Neural cell (in vitro differentiated cells): ENCODE data around the gene RRP1. TPM values are rescaled to one million over a fixed set of nuclear protein-coding genes. Genes with fewer than 3 reads are reported as not detected.

Experiments
- H2AFZ ChIP-seq: fragments of 200-600, 300-800 bp; sonication (generic), shearing (Covaris generic); 2 replicates; pipeline ENCODE4 v1.6.0; 2014; ENCODE audit warnings: low read depth, mild to moderate bottlenecking, antibody characterized with exemption, low read length, moderate library complexity
- H3F3A ChIP-seq: fragments of 200-600 bp; shearing (Covaris generic); 2 replicates; pipeline ENCODE4 v1.6.1; 2016; ENCODE audit warnings: mild to moderate bottlenecking, moderate library complexity, mixed read lengths, antibody characterized with exemption, low read length; ENCODE audit not compliant: insufficient read depth, poor library complexity, severe bottlenecking
- H3K27ac ChIP-seq: fragments of 200-600, 300-800 bp; sonication (generic), shearing (Covaris generic); 2 replicates; pipeline ENCODE4 v1.5.1; 2014; ENCODE audit warnings: mild to moderate bottlenecking, low read length, moderate library complexity
- H3K27me3 ChIP-seq: fragments of 300-800, 200-600 bp; sonication (generic), shearing (Covaris generic); 2 replicates; pipeline ENCODE4 v1.6.0; 2014; ENCODE audit warnings: mild to moderate bottlenecking, low read depth, low read length, moderate library complexity; ENCODE audit not compliant: insufficient read depth
- H3K36me3 ChIP-seq: fragments of 300-800, 200-600 bp; sonication (generic), shearing (Covaris generic); 2 replicates; pipeline ENCODE4 v1.5.1; 2014; ENCODE audit warnings: mild to moderate bottlenecking, antibody characterized with exemption, low read length, moderate library complexity; ENCODE audit not compliant: insufficient read depth
- H3K4me2 ChIP-seq: fragments of 300-800, 200-600 bp; sonication (generic), shearing (Covaris generic); 2 replicates; pipeline ENCODE4 v1.6.0; 2014; ENCODE audit warnings: mild to moderate bottlenecking, low read length
- H3K4me3 ChIP-seq: fragments of 300-800, 200-600 bp; sonication (generic), shearing (Covaris generic); 2 replicates; pipeline ENCODE4 v1.5.1; 2014; ENCODE audit warnings: mild to moderate bottlenecking, low read length, moderate library complexity
- H3K79me2 ChIP-seq: fragments of 200-600 bp; shearing (Covaris generic); replicated peaks from 2 replicates; pipeline ENCODE4 v1.6.0; 2014; ENCODE audit warnings: mild to moderate bottlenecking, low read length, moderate library complexity; ENCODE audit not compliant: insufficient read depth
- H3K9ac ChIP-seq: fragments of 300-800, 200-600 bp; sonication (generic), shearing (Covaris generic); 2 replicates; pipeline ENCODE4 v1.6.1; 2016; ENCODE audit warnings: mild to moderate bottlenecking, low read length, mixed read lengths
- H3K9me2 ChIP-seq: fragments of 200-600 bp; shearing (Covaris generic); 2 replicates; pipeline ENCODE4 v1.6.1; 2016; ENCODE audit warnings: mild to moderate bottlenecking, low read length, mixed read lengths; ENCODE audit not compliant: insufficient read depth
- H3K9me3 ChIP-seq: fragments of 200-600, 300-800 bp; sonication (generic), shearing (Covaris generic); 2 replicates; pipeline ENCODE4 v1.6.1; 2016; ENCODE audit warnings: mild to moderate bottlenecking, mixed run types, low read length, moderate library complexity, mixed read lengths
- H4K20me1 ChIP-seq: fragments of 200-600 bp; shearing (Covaris generic); 2 replicates; pipeline ENCODE4 v1.6.1; 2016; ENCODE audit warnings: mild to moderate bottlenecking, mixed run types; ENCODE audit not compliant: insufficient read depth
- EP300 ChIP-seq: fragments of 450-650 bp; conservative IDR thresholded peaks from 2 replicates; pipeline ENCODE4 v1.6.1; 2014; ENCODE audit warnings: antibody characterized with exemption, mild to moderate bottlenecking, moderate library complexity; ENCODE audit not compliant: poor library complexity, severe bottlenecking
- EZH2 ChIP-seq: fragments of 200-600, 300-800 bp; shearing (Covaris generic), sonication (generic); IDR thresholded peaks from 2 replicates; pipeline ENCODE4 v1.6.1; 2014; ENCODE audit warnings: antibody characterized with exemption, low read length, borderline replicate concordance, mild to moderate bottlenecking; ENCODE audit not compliant: insufficient read depth, poor library complexity, severe bottlenecking
- MXI1 ChIP-seq: fragments of 450-650 bp; conservative IDR thresholded peaks from 2 replicates; pipeline ENCODE4 v1.6.1; 2014; ENCODE audit warnings: antibody characterized with exemption, mild to moderate bottlenecking; ENCODE audit not compliant: poor library complexity, severe bottlenecking
- POLR2AphosphoS5 ChIP-seq: IDR thresholded peaks from 2 replicates; pipeline ENCODE4 v1.6.1; 2012
- RAD21 ChIP-seq: fragments of 450-650 bp; conservative IDR thresholded peaks from 2 replicates; pipeline ENCODE4 v1.6.1; 2014; ENCODE audit warnings: antibody characterized with exemption, mild to moderate bottlenecking, moderate library complexity
- SMC3 ChIP-seq: fragments of 450-650 bp; conservative IDR thresholded peaks from 2 replicates; pipeline ENCODE4 v1.6.1; 2014; ENCODE audit warnings: antibody characterized with exemption, mild to moderate bottlenecking, moderate library complexity; ENCODE audit not compliant: poor library complexity
- TAF1 ChIP-seq: IDR thresholded peaks from 2 replicates; pipeline ENCODE4 v1.6.1; 2012; ENCODE audit warnings: low read depth
- polyA plus RNA-seq: library from polyadenylated mRNA; depleted of rRNA; stranded (reverse); fragments of >200 nt; gene quantifications from 2 replicates; pipeline ENCODE4 v1.2.3, GENCODE V29; 2014
- TF ChIP-seq, protein P1 (sequence below): fragments of 450-650 bp; IDR thresholded peaks from 2 replicates; pipeline ENCODE4 v1.5.1; 2014; ENCODE audit warnings: antibody characterized with exemption, mild to moderate bottlenecking, moderate library complexity; ENCODE audit not compliant: poor library complexity, severe bottlenecking
- TF ChIP-seq, protein P2 (sequence below): IDR thresholded peaks from 2 replicates; pipeline ENCODE4 v1.6.1; 2012; ENCODE audit warnings: borderline replicate concordance

The RRP1 gene
- polyA plus RNA-seq, 1 donor from 2014 or later = 35.8 TPM

DNA sequence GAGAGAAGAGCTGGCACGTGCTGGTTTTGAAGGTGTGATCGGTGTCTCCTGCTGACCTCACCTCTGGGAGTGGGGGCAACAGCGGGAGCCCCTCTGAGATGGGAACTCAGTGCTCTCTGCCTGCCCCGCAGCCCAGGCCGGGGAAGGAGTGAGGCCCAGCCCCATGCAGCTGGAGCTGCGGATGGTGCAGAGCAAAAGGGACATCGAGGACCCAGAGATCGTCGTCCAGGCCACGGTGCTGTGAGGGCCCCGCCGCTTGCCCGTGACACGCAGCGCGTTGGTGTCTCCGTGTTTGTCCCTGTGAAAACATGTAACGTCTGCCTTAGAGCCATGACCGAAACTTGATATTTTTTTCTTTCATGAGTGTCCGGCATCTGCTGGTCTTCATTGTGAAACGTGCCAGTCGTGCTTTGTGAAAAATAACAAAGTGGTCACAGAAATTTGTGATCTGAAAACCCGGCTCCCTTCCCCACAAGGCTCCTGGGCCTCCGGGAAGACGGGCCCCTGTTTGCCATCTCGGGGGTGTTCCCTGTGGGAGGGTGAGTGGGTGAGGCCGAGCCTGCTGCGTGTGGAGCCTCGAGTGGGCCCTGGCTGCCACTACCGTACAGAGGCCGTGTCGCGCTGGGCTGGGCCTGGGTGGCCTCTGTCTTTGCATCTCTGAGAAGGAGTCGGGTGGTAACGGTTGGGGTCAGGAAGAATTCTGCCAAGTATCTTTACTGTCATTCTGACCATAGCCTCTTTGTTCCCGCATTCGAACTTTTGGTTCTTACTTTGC, 33.4 kb upstream of the RRP1 start:
- Histone ChIP-seq H3K4me3 (no peak overlapping the region), H4K20me1 (no peaks in the 10 kb centered on the region), H3K27ac (no peak overlapping the region), H3K27me3 (no peaks in the 10 kb centered on the region), H3K79me2 (no peaks in the 10 kb centered on the region), H3F3A (no peaks in the 10 kb centered on the region), H3K9ac (no peak overlapping the region), H3K9me2 (no peaks in the 10 kb centered on the region), H3K4me2 (no peak overlapping the region), H3K36me3 (no peaks in the 10 kb centered on the region), H3K9me3 (no peaks in the 10 kb centered on the region), H2AFZ (no peak overlapping the region)
- no peak for TF ChIP-seq TAF1
- TF ChIP-seq RAD21 = no peak
- TF ChIP-seq, protein P1, sequence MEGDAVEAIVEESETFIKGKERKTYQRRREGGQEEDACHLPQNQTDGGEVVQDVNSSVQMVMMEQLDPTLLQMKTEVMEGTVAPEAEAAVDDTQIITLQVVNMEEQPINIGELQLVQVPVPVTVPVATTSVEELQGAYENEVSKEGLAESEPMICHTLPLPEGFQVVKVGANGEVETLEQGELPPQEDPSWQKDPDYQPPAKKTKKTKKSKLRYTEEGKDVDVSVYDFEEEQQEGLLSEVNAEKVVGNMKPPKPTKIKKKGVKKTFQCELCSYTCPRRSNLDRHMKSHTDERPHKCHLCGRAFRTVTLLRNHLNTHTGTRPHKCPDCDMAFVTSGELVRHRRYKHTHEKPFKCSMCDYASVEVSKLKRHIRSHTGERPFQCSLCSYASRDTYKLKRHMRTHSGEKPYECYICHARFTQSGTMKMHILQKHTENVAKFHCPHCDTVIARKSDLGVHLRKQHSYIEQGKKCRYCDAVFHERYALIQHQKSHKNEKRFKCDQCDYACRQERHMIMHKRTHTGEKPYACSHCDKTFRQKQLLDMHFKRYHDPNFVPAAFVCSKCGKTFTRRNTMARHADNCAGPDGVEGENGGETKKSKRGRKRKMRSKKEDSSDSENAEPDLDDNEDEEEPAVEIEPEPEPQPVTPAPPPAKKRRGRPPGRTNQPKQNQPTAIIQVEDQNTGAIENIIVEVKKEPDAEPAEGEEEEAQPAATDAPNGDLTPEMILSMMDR = no peak
- no peak for TF ChIP-seq EP300

DNA sequence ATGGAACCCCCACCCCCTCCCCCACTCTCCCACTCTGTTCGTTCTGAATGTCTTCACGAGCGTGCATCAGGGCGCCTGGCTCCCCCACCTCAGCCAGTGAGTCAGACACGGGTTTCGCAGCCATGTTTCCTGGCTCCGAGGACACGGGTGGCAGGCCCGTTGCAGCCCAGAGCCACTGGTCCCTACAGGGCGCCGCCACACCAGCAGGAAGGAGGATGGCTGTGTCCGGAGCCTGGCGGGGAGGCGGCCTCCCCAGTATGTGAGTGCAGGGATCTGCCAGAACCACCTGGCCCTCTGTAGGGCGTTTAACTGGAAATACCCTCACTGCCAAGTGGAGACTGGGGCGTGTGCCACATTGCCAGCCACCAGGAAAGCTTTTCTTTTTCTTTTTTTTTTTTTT, 31.8 kb upstream of the RRP1 start:
- H4K20me1 ChIP-seq = no peaks in the 10 kb centered on the region
- H3K9me2 ChIP-seq = no peaks in the 10 kb centered on the region
- H3K4me3 ChIP-seq = no peak overlapping the region
- H3K9ac ChIP-seq = no peak overlapping the region
- H3K79me2 ChIP-seq = no peaks in the 10 kb centered on the region
- no peaks in the 10 kb centered on the region for H3F3A ChIP-seq
- H3K27ac ChIP-seq = no peak overlapping the region
- TF ChIP-seq MXI1 = no peak
- TF ChIP-seq POLR2AphosphoS5 = no peak
- TF ChIP-seq SMC3 = no peak
- no peak for TF ChIP-seq RAD21
- H3K4me2 ChIP-seq = no peak overlapping the region
- H3K9me3 ChIP-seq = no peaks in the 10 kb centered on the region
- H2AFZ ChIP-seq = no peak overlapping the region
- no peaks in the 10 kb centered on the region for H3K36me3 ChIP-seq
- no peaks in the 10 kb centered on the region for H3K27me3 ChIP-seq

DNA sequence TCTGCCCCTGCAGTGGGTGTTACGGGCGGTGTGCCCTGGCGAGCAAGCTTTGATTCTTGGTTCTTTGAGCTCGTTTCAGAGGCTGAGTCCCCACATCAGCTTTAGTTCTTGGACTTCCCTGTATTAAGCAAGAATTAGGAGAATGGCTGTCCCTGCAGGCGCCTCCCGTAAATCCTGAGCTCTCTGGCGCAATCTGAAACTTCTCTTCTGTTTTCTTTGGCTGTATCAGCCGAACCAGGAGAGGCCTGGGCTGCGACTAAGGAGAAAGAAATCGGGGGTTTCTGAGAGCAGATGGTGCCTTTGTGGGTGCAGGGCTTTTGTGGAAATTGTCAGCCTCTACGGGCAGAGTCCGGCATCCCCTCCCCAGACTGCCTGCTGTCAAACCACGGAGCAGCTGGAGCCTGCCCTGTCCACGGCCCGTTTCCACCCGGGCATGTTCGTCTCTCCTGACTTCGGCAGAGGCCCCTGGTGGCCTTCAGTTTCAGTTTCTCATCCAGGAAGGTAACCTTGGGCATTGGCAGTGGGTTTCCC, 31.2 kb upstream of the RRP1 start:
- Histone ChIP-seq H3K27me3 (no peaks in the 10 kb centered on the region), H3K9me3 (no peaks in the 10 kb centered on the region), H3K36me3 (no peaks in the 10 kb centered on the region), H2AFZ (no peak overlapping the region), H3K9me2 (no peaks in the 10 kb centered on the region), H3F3A (no peaks in the 10 kb centered on the region), H3K79me2 (no peaks in the 10 kb centered on the region), H4K20me1 (no peaks in the 10 kb centered on the region), H3K27ac (no peak overlapping the region), H3K9ac (no peak overlapping the region), H3K4me2 (no peak overlapping the region), H3K4me3 (no peak overlapping the region)
- no peak for TF ChIP-seq TAF1
- TF ChIP-seq MXI1 = no peak
- no peak for TF ChIP-seq RAD21
- TF ChIP-seq EP300 = no peak
- TF ChIP-seq, protein P2, sequence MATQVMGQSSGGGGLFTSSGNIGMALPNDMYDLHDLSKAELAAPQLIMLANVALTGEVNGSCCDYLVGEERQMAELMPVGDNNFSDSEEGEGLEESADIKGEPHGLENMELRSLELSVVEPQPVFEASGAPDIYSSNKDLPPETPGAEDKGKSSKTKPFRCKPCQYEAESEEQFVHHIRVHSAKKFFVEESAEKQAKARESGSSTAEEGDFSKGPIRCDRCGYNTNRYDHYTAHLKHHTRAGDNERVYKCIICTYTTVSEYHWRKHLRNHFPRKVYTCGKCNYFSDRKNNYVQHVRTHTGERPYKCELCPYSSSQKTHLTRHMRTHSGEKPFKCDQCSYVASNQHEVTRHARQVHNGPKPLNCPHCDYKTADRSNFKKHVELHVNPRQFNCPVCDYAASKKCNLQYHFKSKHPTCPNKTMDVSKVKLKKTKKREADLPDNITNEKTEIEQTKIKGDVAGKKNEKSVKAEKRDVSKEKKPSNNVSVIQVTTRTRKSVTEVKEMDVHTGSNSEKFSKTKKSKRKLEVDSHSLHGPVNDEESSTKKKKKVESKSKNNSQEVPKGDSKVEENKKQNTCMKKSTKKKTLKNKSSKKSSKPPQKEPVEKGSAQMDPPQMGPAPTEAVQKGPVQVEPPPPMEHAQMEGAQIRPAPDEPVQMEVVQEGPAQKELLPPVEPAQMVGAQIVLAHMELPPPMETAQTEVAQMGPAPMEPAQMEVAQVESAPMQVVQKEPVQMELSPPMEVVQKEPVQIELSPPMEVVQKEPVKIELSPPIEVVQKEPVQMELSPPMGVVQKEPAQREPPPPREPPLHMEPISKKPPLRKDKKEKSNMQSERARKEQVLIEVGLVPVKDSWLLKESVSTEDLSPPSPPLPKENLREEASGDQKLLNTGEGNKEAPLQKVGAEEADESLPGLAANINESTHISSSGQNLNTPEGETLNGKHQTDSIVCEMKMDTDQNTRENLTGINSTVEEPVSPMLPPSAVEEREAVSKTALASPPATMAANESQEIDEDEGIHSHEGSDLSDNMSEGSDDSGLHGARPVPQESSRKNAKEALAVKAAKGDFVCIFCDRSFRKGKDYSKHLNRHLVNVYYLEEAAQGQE = no peak
- no peak for TF ChIP-seq EZH2
- TF ChIP-seq POLR2AphosphoS5 = no peak
- TF ChIP-seq, protein P1 = no peak
